SHP77 (cell line): ENCODE data around the gene TSPEAR.
"Not testable (repeated sequence)": the region's sequence is repeated elsewhere in the genome, so short reads cannot be mapped to it uniquely, and the experiment has no call there.

ENCODE experiments used
- DNase-seq, 2 experiments: peaks; one replicate each; lab custom pipeline; 2025; lab: John Stamatoyannopoulos, UW

Gene TSPEAR

DNA sequence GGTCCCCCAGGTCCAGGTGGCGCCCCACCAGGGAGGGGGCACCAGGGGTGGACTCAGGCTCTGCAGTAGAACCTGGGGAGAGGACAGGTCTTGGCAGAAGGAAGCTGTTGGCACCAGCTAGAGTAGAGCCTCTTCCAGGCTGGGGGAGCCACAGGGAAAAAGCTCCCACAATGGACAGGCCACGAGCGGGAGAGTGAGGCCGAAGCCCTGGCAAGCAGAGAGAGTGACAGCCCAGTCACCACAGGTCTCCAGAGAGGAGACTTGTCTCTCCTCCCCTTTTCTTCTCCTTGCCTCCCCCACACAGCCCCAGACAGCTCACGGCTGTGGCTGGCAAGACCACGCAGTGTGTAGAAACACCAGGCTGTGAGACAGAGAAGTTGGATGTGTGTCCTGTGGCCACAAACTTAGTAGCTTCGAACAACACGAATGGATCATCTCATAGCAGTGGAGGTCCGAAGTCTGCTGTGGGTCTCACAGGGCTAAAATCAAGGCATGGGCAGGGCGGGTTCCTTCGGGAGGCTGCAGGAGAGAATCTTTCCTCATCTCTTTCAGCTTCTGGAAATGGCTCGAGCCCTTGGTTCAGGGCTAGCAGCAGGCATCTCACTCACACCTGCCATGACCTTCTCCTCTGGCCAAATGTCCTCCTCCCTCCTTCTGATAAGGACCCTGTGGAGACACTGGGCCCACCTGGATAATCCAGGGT, 60.2 kb downstream of the TSPEAR start:
- no peak for DNase-seq

DNA sequence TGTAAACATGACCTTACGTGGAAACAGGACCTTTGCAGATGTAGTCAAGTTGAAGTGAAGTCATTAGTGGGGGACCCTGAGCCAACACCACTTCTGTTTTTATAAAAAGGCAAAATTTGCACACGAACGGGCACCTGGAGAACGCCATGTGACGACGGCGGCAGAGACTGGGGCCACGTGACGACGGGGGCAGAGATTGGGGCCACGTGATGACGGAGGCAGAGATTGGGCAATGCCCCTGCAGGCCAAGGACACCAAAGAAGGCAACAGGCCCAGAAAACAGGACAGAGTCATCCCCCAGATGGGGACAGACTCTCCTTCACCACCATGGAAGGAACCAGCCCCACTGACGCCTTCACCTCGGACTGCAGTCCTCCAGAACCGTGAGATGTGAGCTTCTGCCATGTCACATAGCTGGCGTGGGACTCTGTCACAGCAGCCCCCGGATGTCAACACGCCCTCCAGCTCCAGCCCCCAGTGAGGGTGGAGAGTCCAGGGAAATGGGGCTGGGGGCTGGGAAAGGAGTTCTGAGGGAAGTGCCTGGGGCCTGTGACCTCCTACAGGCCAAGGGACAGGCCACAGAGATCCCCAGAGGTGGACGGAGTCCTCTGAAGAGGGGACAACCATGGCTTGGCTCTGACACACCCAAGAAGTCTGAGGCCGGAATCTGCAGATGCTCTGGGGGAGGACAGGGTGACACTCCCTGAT, 61.0 kb downstream of the TSPEAR start:
- no peak for DNase-seq

DNA sequence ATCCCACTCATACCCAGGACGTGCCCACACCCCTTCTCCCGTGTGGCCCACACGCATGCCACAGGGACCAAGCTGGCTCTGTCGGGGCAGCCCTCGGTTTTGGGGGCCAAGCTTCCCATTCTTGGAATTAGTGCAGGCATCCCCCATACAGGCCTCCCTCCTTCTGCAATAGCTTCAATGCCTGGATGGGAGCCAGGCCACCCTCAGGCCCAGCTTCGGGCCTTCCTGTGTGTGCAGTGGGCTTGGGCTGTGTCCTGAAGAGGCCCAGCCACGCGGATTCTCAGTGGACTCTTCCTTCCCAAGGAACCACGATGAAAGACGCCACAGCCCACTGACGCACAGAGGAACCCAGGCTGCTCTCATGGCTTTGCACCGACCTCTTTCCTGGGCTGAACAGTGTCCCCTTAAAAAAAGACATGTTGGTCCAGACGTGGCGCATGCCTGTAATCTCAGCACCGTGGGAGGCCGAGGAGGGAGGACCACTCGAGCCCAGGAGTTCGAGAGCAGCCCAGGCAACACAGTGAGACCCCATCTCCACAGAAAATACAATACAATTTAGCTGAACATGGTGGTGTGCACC, 61.8 kb downstream of the TSPEAR start:
- no peak for DNase-seq

DNA sequence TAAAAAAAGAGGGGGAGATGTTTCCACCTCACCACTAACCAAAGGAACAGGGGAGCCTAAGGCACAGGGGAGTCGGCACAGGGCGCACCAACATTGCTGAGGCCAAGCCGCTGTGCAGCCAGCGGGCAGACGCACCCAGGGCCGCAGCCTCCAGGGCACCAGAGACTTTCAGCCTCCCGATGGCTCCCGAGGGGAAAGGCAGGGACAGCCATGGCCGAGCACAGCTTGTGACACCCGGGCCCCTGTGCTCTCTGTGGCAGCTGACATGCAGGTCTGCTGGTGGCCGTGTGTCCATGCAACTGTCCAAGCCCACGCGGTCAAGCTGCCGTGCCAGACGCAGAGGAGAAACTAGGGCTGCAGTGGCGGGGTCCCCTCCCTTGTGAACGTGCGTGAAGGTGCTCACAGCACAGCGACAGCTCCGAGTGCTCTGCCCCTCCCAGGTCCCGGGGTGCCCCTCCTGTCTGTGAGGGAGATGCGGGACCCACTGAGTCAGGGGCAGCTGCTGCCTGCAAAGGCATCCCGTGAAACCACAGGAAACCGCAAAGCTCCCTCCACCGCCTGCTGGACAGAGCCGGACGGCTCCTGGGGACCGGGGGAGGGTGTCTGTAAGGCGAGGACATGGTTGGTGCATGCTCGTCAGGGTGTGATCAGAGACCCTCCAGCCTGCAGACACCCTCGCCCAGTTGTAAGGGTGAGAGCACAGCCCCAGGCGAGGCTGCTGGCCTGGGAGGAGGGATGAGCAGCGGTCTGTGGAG, 62.6 kb downstream of the TSPEAR start:
- no peak for DNase-seq

DNA sequence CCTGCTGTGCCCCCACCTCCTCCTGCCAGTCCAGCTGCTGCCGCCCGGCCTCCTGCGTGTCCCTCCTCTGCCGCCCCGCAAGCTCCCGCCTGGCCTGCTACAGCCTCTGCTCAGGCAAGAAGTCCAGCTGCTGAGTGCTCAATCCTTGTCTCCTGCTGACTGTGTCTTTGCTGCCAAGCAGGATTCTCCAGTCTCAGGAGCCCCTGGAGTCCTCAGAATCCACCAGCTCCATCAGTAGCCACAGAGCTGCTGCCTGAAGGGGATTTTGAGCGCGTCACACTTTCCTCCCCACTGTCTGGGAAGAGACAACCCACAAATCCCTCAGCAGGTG, 64.2 kb downstream of the TSPEAR start:
- DNase-seq = peak in 1 of 2 experiments; percentile 53

DNA sequence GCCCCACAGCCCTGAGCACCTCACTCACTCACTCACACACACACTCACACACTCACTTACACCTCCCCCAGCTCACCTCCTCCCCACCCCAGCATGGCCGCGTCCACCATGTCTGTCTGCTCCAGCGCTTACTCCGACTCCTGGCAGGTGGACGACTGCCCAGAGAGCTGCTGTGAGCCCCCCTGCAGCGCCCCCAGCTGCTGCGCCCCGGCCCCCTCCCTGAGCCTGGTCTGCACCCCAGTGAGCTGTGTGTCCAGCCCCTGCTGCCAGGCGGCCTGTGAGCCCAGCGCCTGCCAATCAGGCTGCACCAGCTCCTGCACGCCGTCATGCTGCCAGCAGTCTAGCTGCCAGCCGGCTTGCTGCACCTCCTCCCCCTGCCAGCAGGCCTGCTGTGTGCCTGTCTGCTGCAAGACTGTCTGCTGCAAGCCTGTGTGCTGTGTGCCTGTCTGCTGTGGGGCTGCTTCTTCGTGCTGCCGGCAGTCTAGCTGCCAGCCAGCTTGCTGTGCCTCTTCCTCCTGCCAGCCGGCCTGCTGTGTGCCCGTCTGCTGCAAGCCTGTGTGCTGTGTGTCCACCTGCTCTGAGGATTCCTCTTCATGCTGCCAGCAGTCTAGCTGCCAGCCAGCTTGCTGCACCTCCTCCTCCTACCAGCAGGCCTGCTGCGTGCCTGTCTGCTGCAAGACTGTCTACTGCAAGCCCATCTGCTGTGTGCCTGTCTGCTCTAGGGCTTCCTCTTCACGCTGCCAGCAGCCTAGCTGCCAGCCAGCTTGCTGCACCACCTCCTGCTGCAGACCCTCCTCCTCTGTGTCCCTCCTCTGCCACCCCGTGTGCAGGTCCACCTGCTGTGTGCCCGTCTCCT, 64.8 kb downstream of the TSPEAR start, which contains the start of gene KRTAP10-11:
TSS of gene KRTAP10-11 (plus strand) at position 49 of the 856 bp plus-strand sequence. CDS start at position 94, 45 bp downstream.
- peak in 1 of 2 experiments; percentile 53 for DNase-seq

DNA sequence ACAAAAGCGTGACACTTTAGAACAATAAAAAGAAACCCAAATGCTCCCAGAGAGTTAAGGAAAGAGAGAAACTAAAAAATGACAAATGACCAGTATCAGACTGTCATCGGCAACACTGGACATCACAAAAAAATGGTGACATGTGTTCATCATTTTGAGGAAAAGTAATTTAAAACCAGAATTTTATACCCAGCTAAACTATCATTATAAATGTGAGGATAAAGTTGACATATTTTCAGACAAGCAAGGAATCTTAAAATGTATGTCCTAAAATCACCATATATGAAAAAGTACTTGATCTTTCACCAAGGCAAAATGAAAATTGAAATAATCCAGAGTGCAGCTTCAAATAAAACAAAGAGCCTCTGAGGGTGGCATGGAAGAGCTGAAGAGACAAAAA, 66.5 kb downstream of the TSPEAR start:
- no peak for DNase-seq

DNA sequence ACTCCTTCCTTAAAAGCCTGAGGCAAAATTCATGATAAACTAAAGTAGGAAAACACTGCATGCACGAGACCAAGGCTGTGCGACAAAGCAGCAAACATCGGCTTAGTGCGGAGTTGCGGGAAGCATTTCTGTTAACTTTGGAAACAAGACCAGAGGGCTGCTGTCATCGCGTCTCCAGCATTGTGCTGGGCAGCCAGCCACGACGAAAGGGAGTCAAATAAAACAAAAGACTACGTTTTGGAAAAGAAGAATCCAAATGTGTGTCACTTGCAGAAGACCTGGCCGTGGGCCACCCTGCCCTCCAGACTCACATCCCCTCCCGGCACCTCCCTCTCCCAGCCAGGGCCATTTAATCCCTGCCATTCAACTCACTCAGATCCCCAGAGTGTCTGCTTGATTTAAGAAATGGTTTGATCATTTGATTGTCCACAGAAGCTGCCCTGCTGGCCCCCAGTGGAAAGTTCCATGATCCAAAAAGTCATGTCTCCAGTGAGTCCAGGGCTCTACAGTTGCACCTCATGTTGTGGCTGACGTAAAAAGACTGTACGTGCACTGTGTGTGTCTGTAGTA, 67.5 kb downstream of the TSPEAR start:
- DNase-seq = no peak

DNA sequence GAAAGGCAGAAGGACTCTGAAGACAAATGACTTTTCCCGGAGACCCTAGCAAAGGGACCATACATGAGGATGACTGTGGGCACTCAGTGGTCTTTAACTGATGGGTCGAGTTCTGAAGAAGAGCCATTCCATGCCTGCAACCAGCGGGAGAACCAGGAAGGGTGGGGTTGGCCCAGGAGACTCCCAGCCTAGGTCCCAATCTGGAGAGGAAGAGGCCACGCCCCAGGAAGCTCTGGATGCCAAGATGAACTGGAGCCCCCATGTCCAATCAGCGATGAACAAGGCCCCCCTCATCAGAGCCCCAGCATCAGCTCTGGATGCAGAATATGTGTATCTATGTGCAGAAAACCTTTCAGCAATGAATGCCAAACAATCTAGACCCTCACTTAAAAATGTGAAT, 70.6 kb downstream of the TSPEAR start:
- no peak for DNase-seq

DNA sequence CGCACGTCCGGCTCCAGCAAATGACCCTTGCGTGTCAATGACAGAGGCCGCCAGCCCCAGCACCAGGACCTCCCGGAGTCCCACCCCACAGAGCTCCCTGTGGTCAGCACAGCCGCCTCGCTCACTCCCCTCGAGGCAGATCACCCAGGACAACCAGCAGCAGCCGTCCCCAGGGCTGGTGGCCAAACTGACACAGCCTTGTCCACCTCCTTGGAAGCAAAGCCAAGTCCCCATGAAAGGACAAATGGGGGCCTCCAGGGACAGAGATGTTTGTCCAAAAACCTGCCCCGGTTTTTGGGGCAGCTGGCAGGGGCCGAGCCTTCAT, 72.1 kb downstream of the TSPEAR start:
- no peak for DNase-seq

DNA sequence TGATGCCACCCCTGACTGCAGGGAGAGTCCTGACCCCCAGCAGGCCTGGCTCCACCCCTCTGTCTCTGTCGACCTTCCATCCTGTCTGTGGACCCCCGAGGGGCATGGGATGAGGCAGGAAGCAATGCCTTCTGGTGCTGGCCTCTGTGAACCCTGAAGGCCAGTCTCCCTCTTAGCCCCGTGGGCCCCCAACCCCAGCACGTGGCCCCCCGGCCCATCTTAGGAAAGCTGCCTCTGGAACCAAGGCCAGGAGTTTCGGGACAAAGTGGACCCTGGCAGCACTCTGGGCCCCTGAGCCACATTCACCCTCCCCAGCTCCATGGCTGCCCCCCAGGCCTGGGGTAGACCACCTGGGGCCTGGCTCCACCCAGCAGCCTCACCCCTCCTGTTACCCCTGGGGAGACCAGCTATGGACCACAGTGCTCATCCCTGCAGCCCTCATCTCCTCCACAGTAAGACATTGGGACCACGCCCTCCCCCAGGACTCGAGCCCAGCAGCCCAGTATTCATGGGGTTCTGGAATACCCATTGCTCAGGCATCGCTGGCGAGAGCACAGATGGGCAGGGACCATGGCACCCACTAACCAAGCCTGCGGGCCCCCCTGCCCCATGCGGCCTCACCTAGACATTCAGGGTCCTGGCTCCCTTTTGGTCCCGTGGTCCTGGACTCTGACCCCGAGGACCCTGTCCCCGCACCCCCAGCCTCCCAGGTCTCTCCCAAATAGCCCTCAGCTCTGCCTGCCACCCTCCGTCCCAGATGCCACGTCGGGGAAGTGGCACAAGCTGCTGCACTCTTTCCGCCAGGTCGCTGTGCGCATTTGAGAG, 72.7 kb downstream of the TSPEAR start:
- DNase-seq = not testable (repeated sequence)

DNA sequence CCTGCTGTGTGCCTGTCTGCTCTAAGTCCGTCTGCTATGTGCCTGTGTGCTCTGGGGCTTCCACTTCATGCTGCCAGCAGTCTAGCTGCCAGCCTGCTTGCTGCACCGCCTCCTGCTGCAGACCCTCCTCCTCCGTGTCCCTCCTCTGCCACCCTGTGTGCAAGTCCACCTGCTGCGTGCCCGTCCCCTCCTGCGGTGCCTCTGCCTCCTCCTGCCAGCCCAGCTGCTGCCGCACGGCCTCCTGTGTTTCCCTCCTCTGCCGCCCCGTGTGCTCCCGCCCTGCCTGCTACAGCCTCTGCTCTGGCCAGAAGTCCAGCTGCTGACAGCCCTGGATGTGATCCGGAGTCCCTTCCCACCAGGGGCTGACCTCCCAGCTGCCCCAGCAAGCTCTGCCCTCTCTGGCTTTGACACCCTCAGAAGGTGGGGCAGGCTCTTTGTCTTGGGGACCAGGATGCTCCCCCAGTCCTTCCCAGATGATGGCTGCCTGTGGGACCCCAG, 73.5 kb downstream of the TSPEAR start:
- peak in 1 of 2 experiments; percentile 44 for DNase-seq

DNA sequence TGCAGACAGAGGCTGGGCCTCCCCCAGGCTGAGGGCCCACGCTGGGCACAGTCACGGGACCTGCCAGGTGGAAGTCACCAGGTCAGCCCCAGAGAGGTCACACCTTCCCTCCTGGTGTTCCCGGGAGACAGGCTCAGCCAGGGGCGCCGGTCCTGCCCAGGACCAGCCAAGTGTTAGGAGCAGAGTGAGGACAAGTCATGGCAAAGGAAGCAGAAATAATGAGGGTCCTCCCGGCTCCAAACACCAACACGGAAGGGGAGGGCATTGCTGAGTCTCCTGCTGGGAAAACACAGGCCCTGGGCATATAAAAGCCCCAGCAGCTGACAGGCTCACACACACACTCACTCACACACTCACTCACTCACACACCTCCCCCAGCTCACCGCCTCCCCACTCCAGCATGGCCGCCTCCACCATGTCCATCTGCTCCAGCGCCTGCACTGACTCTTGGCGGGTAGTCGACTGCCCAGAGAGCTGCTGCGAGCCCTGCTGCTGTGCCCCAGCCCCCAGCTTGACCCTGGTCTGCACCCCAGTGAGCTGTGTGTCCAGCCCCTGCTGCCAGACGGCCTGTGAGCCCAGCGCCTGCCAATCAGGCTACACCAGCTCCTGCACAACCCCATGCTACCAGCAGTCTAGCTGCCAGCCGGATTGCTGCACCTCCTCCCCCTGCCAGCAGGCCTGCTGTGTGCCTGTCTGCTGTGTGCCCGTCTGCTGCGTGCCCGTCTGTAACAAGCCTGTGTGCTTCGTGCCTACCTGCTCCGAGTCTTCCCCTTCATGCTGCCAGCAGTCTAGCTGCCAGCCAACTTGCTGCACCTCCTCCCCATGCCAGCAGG, 74.1 kb downstream of the TSPEAR start, which contains the start of gene KRTAP10-10:
TSS of gene KRTAP10-10 (plus strand) at position 339 of the 833 bp plus-strand sequence. CDS start at position 401, 62 bp downstream.
- DNase-seq = peak; percentile 24 to 39

DNA sequence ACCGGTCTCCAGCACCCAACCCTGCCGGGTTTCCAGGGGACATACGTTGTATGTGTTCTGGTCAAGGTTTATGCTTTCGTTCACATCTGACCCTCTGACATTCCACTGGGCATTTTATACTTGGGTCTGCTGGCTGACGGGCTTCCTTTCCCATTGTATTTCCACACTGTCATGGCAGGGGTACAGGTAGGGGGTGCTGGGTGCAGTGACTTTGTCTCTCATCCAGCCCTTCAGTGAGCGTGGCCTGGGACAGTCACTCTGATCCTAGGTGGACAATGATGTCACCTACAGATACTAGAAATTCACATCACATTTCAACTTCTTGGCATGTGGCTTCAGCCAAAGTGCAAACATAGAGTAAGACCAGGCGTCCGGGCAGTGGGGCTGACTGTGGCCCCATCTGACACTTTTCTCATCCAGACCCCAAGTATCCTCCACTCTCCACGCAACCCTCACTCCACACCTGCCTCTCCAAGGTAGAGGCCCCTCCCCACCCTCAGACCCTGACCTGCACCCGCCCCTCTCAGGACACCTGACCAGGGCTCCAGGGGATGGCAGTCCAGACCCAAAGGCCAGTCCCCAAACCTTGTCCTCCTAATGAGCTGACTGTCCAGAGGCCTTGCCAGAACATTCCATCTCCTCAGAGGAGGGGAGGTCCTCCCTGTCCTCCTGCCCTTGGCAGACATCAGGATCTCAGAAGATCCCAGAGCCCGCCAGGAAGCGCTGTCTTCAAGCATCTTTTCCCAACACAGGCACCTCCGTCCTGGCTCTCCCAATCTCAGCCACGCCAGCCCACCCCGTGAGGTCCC, 75.0 kb downstream of the TSPEAR start:
- DNase-seq = no peak

DNA sequence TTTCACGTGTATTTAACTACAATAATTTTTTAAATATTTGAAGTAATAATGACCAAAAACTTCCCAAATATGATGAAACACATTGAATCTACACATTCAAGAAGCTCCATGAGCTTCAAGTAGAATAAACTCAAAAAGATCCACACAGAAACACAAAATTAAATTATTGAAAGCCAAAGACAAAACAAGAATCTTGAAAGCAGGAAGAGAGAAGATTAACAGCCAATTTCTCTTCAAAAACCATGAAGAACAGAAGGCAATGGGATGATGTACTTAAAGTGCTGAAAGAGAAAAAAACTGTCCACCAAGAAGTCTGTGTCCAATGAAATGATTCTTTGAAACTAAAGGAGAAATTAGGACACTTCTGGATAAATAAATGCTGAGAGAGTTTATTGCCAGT, 79.3 kb downstream of the TSPEAR start:
- DNase-seq = no peak

DNA sequence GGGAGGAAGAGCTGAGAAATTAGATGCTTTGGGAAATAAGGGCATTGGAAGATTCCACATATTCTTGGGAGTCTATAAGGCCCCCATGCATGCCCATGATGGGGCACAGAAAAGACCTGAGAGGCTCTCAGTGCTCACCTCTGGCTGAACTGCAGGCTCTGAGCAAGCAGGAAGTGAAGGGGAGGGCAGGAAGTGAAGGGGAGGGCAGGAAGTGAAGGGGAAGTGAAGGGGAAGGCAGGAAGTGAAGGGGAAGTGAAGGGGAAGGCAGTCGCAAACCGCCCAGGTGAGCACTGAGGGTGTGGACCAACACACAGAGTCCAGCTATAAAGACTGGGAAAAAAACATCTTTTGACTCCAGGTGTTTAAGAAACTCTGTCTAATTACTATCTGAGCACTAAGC, 80.9 kb downstream of the TSPEAR start:
- no peak for DNase-seq

DNA sequence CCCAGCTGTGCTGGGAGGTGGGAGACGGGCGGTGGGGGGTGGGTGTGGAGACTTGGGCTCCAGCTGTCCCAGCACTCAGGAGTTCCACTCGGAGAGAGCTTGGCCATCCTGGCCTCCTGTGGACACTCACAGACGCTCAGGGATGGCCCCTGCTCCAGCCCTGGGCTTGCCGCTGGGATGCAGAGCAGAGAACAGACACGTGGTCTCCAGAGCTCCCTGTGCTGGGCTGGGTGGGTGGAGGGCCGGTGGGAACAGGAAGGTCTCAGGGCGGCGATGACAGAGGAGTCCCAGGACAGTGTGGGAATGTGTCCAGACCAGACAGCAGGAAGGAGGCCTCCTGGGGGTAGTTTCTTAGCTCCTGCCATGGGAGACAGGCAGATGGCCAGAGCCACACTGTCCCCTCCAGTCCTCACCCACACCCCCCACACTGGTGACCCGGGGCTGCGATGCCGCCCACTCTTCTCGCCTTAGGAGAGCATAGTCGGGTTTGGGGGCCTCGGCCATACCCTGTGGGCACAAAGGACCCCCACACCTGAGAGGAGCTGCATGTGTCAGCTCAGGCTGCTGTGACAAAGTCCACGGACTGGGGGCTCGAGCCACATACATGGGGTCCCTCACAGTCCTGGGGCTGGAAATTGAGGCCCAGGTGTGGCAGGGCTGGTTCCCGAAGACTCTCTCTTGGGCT, 82.5 kb downstream of the TSPEAR start:
- no peak for DNase-seq

DNA sequence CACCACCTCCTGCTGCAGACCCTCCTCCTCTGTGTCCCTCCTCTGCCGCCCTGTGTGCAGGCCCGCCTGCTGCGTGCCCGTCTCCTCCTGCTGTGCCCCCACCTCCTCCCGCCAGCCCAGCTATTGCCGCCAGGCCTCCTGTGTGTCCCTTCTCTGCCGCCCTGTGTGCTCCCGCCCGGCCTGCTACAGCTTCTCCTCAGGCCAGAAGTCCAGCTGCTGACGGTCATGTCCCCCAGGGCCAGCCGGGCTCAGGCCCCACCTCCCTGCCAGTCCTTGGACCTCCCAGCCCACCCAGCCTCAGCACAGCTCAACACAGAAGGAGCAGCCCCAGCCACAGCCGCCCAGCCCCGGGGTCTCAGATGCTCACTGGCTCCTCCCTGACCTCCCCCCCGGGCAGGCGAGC, 83.5 kb downstream of the TSPEAR start:
- DNase-seq = not testable (repeated sequence)
